ENCODE measurements around the gene SPATC1L. TPM values are rescaled to one million over a fixed set of nuclear protein-coding genes. Genes with fewer than 3 reads are reported as not detected.

Gene SPATC1L
- total RNA-seq, 1 donor from 2014 or later: 27.5 TPM

- H3K4me3 Mint-ChIP-seq: no peak overlapping the region
- H3K4me1 Mint-ChIP-seq: no peaks in the 10 kb centered on the region
- no peaks in the 10 kb centered on the region for H3K27me3 Mint-ChIP-seq (ENCODE audit: low read depth)
- DNase-seq (ENCODE audit: low read depth, low spot score): no peak
- no peak for TF ChIP-seq CTCF (conservative IDR thresholded peaks at IDR 0.05)
- peaks cover 10% of the 10 kb centered on the region for H3K36me3 Mint-ChIP-seq (ENCODE audit: low read depth)
- H3K27ac Mint-ChIP-seq (ENCODE audit: unreplicated experiment): no peak overlapping the region
- peaks cover 7% of the 10 kb centered on the region for H3K9me3 Mint-ChIP-seq
Measured at GRCh38 chr21:46111857-46112724, 72.2 kb downstream of the SPATC1L start.

DNA sequence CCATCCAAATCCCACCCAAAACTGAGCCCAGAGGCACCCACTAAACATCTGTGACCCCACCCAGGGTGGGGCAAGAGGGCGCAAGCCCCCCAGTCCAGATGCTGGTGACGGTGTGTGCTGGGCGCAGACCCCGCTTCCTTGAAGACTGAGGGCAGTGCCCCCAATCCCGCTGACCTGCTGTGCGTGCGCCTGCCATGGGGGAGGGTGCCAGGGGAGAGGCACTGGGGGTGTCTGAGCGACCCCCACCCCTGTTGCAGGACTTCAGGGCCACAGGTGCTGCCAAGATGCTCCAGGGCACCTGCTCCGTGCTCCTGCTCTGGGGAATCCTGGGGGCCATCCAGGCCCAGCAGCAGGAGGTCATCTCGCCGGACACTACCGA, 73.1 kb downstream of the SPATC1L start:
- Mint-ChIP-seq H3K4me3 (no peak overlapping the region), H3K27me3 (ENCODE audit: low read depth) (no peaks in the 10 kb centered on the region), H3K27ac (ENCODE audit: unreplicated experiment) (no peak overlapping the region), H3K9me3 (peaks cover 7% of the 10 kb centered on the region), H3K4me1 (no peaks in the 10 kb centered on the region), H3K36me3 (ENCODE audit: low read depth) (peaks cover 10% of the 10 kb centered on the region)
- no peak for TF ChIP-seq CTCF (conservative IDR thresholded peaks at IDR 0.05)
- DNase-seq (ENCODE audit: low read depth, low spot score): no peak

Other genes starting within 250 kb of the SPATC1L start
- gene COL6A1, start 202.7 kb downstream of the SPATC1L start, total RNA-seq: 118 and 120 TPM in 2 replicates
- gene COL6A2, start 86.3 kb downstream of the SPATC1L start, total RNA-seq: 17.8 and 18.5 TPM in 2 replicates
- 1.4 and 1.8 TPM in 2 replicates for gene FTCD, start 28.9 kb downstream of the SPATC1L start, total RNA-seq
- 218 and 225 TPM in 2 replicates for gene LSS, start 44.3 kb upstream of the SPATC1L start, total RNA-seq
- 142 and 153 TPM in 2 replicates for gene MCM3AP, start 101.2 kb upstream of the SPATC1L start, total RNA-seq
- 23.0 and 23.1 TPM in 2 replicates for gene YBEY, start 101.9 kb upstream of the SPATC1L start, total RNA-seq
- gene C21orf58, start 139.4 kb upstream of the SPATC1L start, total RNA-seq: 61.0 and 61.5 TPM in 2 replicates
- 54.8 and 60.4 TPM in 2 replicates for gene PCNT, start 139.7 kb upstream of the SPATC1L start, total RNA-seq